Thymus (tissue), 11 donors: ENCODE results near the gene ANG. TPM values are rescaled to one million over a fixed set of nuclear protein-coding genes. Genes with fewer than 3 reads are reported as not detected.

ENCODE experiments used
- DNase-seq, 9 donors: peaks; one replicate each; pipeline ENCODE4 v3.0.0-alpha.2; 2013; ENCODE audit warnings: low spot score in 9 of 9, low read depth in 6 of 9, missing footprints in 1 of 9
- H3K27ac ChIP-seq, 2 donors: one replicate each; pipeline ENCODE4 v1.5.1; 2013; ENCODE audit warnings: control low read depth in 1 of 2, low read depth in 1 of 2, low read length in 1 of 2, mild to moderate bottlenecking in 1 of 2, moderate library complexity in 1 of 2
- H3K27me3 ChIP-seq, 2 donors: one replicate each; pipeline ENCODE4 v1.5.1; 2013; ENCODE audit warnings: low read length in 1 of 2; ENCODE audit not compliant: control insufficient read depth in 2 of 2, insufficient read depth in 1 of 2
- H3K36me3 ChIP-seq, 2 donors: one replicate each; pipeline ENCODE4 v1.5.1; 2013; ENCODE audit warnings: low read length in 1 of 2, mild to moderate bottlenecking in 1 of 2, moderate library complexity in 1 of 2; ENCODE audit not compliant: control insufficient read depth in 2 of 2, insufficient read depth in 2 of 2
- H3K4me1 ChIP-seq, 2 donors: one replicate each; pipeline ENCODE4 v1.5.1; 2013; ENCODE audit warnings: low read length in 2 of 2; ENCODE audit not compliant: control insufficient read depth in 2 of 2, insufficient read depth in 2 of 2
- H3K4me3 ChIP-seq, 2 donors: one replicate each; pipeline ENCODE4 v1.5.1; 2013; ENCODE audit warnings: low read length in 2 of 2, control low read depth in 1 of 2, mild to moderate bottlenecking in 1 of 2
- H3K9me3 ChIP-seq, 2 donors: one replicate each; pipeline ENCODE4 v1.5.1; 2013; ENCODE audit warnings: low read length in 1 of 2, mild to moderate bottlenecking in 1 of 2; ENCODE audit not compliant: control insufficient read depth in 2 of 2, insufficient read depth in 1 of 2
- WGBS: extraction: QIAGEN DNeasy Blood & Tissue Kit; methylation state at CpG from one replicate; pipeline ENCODE4 v1.1.7; 2013; 5-methylcytosine and 5-hydroxymethylcytosine counted together
- polyA plus RNA-seq: library from polyadenylated mRNA; stranded (reverse); fragments of 200-250 nt; gene quantifications from one replicate; pipeline ENCODE4 v1.2.3, GENCODE V29; 2013
- total RNA-seq: library from RNA; stranded (reverse); fragments of 120-200 nt; gene quantifications from one replicate; pipeline ENCODE4 v1.2.4, GENCODE V29; 2013
- donor health status: healthy.

Gene ANG
- total and polyA plus RNA-seq, 2 donors = 0.99 to 9.1 TPM

- peaks cover 10 to 20% of the 10 kb centered on the region in 2 donors for H3K4me1 ChIP-seq
- H3K4me3 ChIP-seq = no peak overlapping the region
- H3K27me3 ChIP-seq = peaks cover 7 to 23% of the 10 kb centered on the region in 2 donors
- WGBS = 12% methylated on average over 2 of the region's 2 CpGs
- no peaks in the 10 kb centered on the region for H3K36me3 ChIP-seq
- DNase-seq = peak in 2 of 9 donors; percentile 41 to 59
- no peak overlapping the region for H3K27ac ChIP-seq
- H3K9me3 ChIP-seq = peaks cover 0 to 1% of the 10 kb centered on the region in 2 donors
Measured at GRCh38 chr14:20667957-20668356, 20.6 kb upstream of the ANG start.

- peaks cover 10 to 14% of the 10 kb centered on the region in 2 donors for H3K4me1 ChIP-seq
- no peaks in the 10 kb centered on the region for H3K36me3 ChIP-seq
- WGBS = 95% methylated on average over 2 of the region's 2 CpGs
- no peaks in the 10 kb centered on the region for H3K9me3 ChIP-seq
- H3K27ac ChIP-seq = no peak overlapping the region
- DNase-seq = no peak
- H3K4me3 ChIP-seq = no peak overlapping the region
- peaks cover 3 to 13% of the 10 kb centered on the region in 2 donors for H3K27me3 ChIP-seq
Measured at GRCh38 chr14:20668969-20669368, 19.6 kb upstream of the ANG start.

- H3K9me3 ChIP-seq = no peaks in the 10 kb centered on the region
- 90% methylated on average over 4 of the region's 4 CpGs for WGBS
- no peak for DNase-seq
Measured at GRCh38 chr14:20671597-20672283, 16.8 kb upstream of the ANG start.

GRCh38 chr14:20675669-20676068 is 12.9 kb upstream of the ANG start:
- H3K9me3 ChIP-seq = no peaks in the 10 kb centered on the region
- H3K27ac ChIP-seq = no peak overlapping the region
- H3K4me3 ChIP-seq = no peak overlapping the region
- 93% methylated on average over 2 of the region's 2 CpGs for WGBS
- no peak for DNase-seq
- H3K4me1 ChIP-seq = peaks cover 4 to 5% of the 10 kb centered on the region in 2 donors
- no peaks in the 10 kb centered on the region for H3K27me3 ChIP-seq
- no peaks in the 10 kb centered on the region for H3K36me3 ChIP-seq

More at GRCh38 chr14:20671597-20672283, 16.8 kb upstream of the ANG start:
- H3K4me1 ChIP-seq = peaks cover 10 to 14% of the 10 kb centered on the region in 2 donors
- no peaks in the 10 kb centered on the region for H3K36me3 ChIP-seq
- H3K27me3 ChIP-seq = no peaks in the 10 kb centered on the region
- no peak overlapping the region for H3K27ac ChIP-seq
- no peak overlapping the region for H3K4me3 ChIP-seq

- Histone ChIP-seq H3K27ac (no peak overlapping the region), H3K4me3 (no peak overlapping the region), H3K36me3 (no peaks in the 10 kb centered on the region), H3K4me1 (peaks cover 8 to 9% of the 10 kb centered on the region in 2 donors), H3K27me3 (no peaks in the 10 kb centered on the region), H3K9me3 (no peaks in the 10 kb centered on the region)
- DNase-seq = no peak
- WGBS = 86% methylated on average over 2 of the region's 2 CpGs
Measured at GRCh38 chr14:20676072-20676471, 12.5 kb upstream of the ANG start.

GRCh38 chr14:20679907-20680306 is 8.7 kb upstream of the ANG start:
- 99% methylated on average over 1 of the region's 1 CpG for WGBS

GRCh38 chr14:20680363-20680762 is 8.2 kb upstream of the ANG start:
- Histone ChIP-seq H3K4me1 (peaks cover 17 to 35% of the 10 kb centered on the region in 2 donors), H3K9me3 (no peaks in the 10 kb centered on the region), H3K36me3 (no peaks in the 10 kb centered on the region), H3K4me3 (no peak overlapping the region), H3K27ac (no peak overlapping the region), H3K27me3 (peaks cover 0 to 15% of the 10 kb centered on the region in 2 donors)
- WGBS = 68% methylated on average over 8 of the region's 8 CpGs
- no peak for DNase-seq

More at GRCh38 chr14:20679907-20680306, 8.7 kb upstream of the ANG start:
- DNase-seq = no peak
- no peak overlapping the region for H3K27ac ChIP-seq
- H3K4me1 ChIP-seq = peaks cover 17 to 35% of the 10 kb centered on the region in 2 donors
- no peaks in the 10 kb centered on the region for H3K36me3 ChIP-seq
- H3K4me3 ChIP-seq = no peak overlapping the region
- no peaks in the 10 kb centered on the region for H3K9me3 ChIP-seq
- peaks cover 0 to 13% of the 10 kb centered on the region in 2 donors for H3K27me3 ChIP-seq

- WGBS = 17% methylated on average over 7 of the region's 7 CpGs
- H3K27ac ChIP-seq = peak overlapping the region; percentile 93 to 99
- peaks cover 0 to 15% of the 10 kb centered on the region in 2 donors for H3K27me3 ChIP-seq
- H3K4me1 ChIP-seq = peaks cover 17 to 35% of the 10 kb centered on the region in 2 donors
- peak overlapping the region; percentile 74 to 82 for H3K4me3 ChIP-seq
- no peaks in the 10 kb centered on the region for H3K36me3 ChIP-seq
- DNase-seq = no peak
- H3K9me3 ChIP-seq = no peaks in the 10 kb centered on the region
Measured at GRCh38 chr14:20680843-20681347, 7.7 kb upstream of the ANG start.

- peak overlapping the region; percentile 93 to 99 for H3K27ac ChIP-seq
- H3K9me3 ChIP-seq = no peaks in the 10 kb centered on the region
- peaks cover 0 to 15% of the 10 kb centered on the region in 2 donors for H3K27me3 ChIP-seq
- peaks cover 17 to 35% of the 10 kb centered on the region in 2 donors for H3K4me1 ChIP-seq
- DNase-seq = peak; percentile 69 to 93 (median 82)
- WGBS = 1% methylated on average over 25 of the region's 25 CpGs
- peak overlapping the region; percentile 74 to 82 for H3K4me3 ChIP-seq
- H3K36me3 ChIP-seq = no peaks in the 10 kb centered on the region
Measured at GRCh38 chr14:20681348-20682126, 7.0 kb upstream of the ANG start.
